Stimulated activated CD4-positive, alpha-beta T cell treated with anti-CD3 and anti-CD28 coated beads, TNF-alpha, amount 100 ng/mL, for 1 hour (primary cell): ENCODE results near the gene COA7.
"Not testable (repeated sequence)": the region's sequence is repeated elsewhere in the genome, so short reads cannot be mapped to it uniquely, and the experiment has no call there.

Experiments
- DNase-seq, 3 donors: peaks; one replicate each; pipeline ENCODE4 v3.0.0-alpha.2; 2020; ENCODE audit warnings: low read depth in 3 of 3, low spot score in 1 of 3

The COA7 gene

GRCh38 chr1:52706136-52706670, 8.1 kb upstream of the COA7 start:
- DNase-seq = no peak

GRCh38 chr1:52702886-52703787, 5.0 kb upstream of the COA7 start:
- peak; percentile 44 to 61 (median 46) for DNase-seq

- no peak for DNase-seq
Observed at GRCh38 chr1:52695627-52696026, 2.5 kb downstream of the COA7 start.

GRCh38 chr1:52693843-52694242, 4.3 kb downstream of the COA7 start:
- no peak for DNase-seq

- not testable (repeated sequence) for DNase-seq
Observed at GRCh38 chr1:52693351-52693750, 4.8 kb downstream of the COA7 start.

- no peak for DNase-seq
Observed at GRCh38 chr1:52692697-52693096, 5.5 kb downstream of the COA7 start.

GRCh38 chr1:52691821-52692220, 6.3 kb downstream of the COA7 start:
- no peak for DNase-seq

- DNase-seq = no peak
Observed at GRCh38 chr1:52686830-52687229, 11.3 kb downstream of the COA7 start.

- peak; percentile 58 to 59 (median 59) for DNase-seq
Observed at GRCh38 chr1:52686261-52686751, 11.8 kb downstream of the COA7 start.

- no peak for DNase-seq
Observed at GRCh38 chr1:52684545-52684944, 13.6 kb downstream of the COA7 start.

- no peak for DNase-seq
Observed at GRCh38 chr1:52683367-52683940, 14.7 kb downstream of the COA7 start.

GRCh38 chr1:52681136-52681535, 17.0 kb downstream of the COA7 start:
- no peak for DNase-seq

- no peak for DNase-seq
Observed at GRCh38 chr1:52680353-52680752, 17.8 kb downstream of the COA7 start.

- DNase-seq = no peak
Observed at GRCh38 chr1:52679498-52679897, 18.6 kb downstream of the COA7 start.

- no peak for DNase-seq
Observed at GRCh38 chr1:52679048-52679447, 19.1 kb downstream of the COA7 start.

- DNase-seq = no peak
Observed at GRCh38 chr1:52677076-52677806, 20.9 kb downstream of the COA7 start.

GRCh38 chr1:52676249-52676903, 21.8 kb downstream of the COA7 start:
- no peak for DNase-seq

GRCh38 chr1:52674497-52675384, 23.4 kb downstream of the COA7 start:
- DNase-seq = no peak

GRCh38 chr1:52673513-52673912, 24.6 kb downstream of the COA7 start:
- no peak for DNase-seq

- DNase-seq = no peak
Observed at GRCh38 chr1:52672946-52673345, 25.2 kb downstream of the COA7 start.
